Keratinocyte (primary cell): Measurements from ENCODE around the gene HS3ST3B1. TPM values are rescaled to one million over a fixed set of nuclear protein-coding genes. Genes with fewer than 3 reads are reported as not detected.

Experiments used
- DNase-seq: peaks from one replicate; pipeline ENCODE4 v3.0.0-alpha.2; 2011; ENCODE audit warnings: low read depth, missing footprints, low spot score
- FAIRE-seq: peaks from 2 replicates; lab custom pipeline; 2011; peaks lifted over from hg19 to GRCh38; lab: Jason Lieb, UNC
- H2AFZ ChIP-seq: 2 replicates; pipeline ENCODE4 v1.6.0; 2012; ENCODE audit warnings: low read length, control low read depth, inconsistent platforms; ENCODE audit not compliant: control insufficient read depth
- H3K27ac ChIP-seq: 2 replicates; pipeline ENCODE4 v1.5.1; 2011; ENCODE audit warnings: low read length; ENCODE audit not compliant: control insufficient read depth, insufficient read depth
- H3K27me3 ChIP-seq: 3 replicates; pipeline ENCODE4 v1.6.0; 2011; ENCODE audit warnings: low read length; ENCODE audit not compliant: control insufficient read depth, insufficient read depth; ENCODE audit errors: extremely low read depth
- H3K36me3 ChIP-seq, 2 experiments: 2 replicates in 1 of 2; 3 replicates in 1 of 2; pipeline ENCODE4 v1.5.1; 2011; ENCODE audit warnings: low read length in 2 of 2, mild to moderate bottlenecking in 1 of 2; ENCODE audit not compliant: control insufficient read depth in 2 of 2, insufficient read depth in 2 of 2; ENCODE audit errors: extremely low read depth in 1 of 2
- H3K4me1 ChIP-seq: 3 replicates; pipeline ENCODE4 v1.5.1; 2011; ENCODE audit warnings: low read length; ENCODE audit not compliant: control insufficient read depth, insufficient read depth; ENCODE audit errors: extremely low read depth
- H3K4me2 ChIP-seq: 3 replicates; pipeline ENCODE4 v1.6.0; 2011; ENCODE audit warnings: low read depth, low read length; ENCODE audit not compliant: control insufficient read depth, insufficient read depth; ENCODE audit errors: extremely low read depth
- H3K4me3 ChIP-seq, 3 experiments: fragments of 200-600 bp in 1 of 3; sonication (generic) in 1 of 3; 2 replicates in 2 of 3; 3 replicates in 1 of 3; pipeline ENCODE4 v1.5.1; 2011 to 2016; ENCODE audit warnings: low read length in 3 of 3, mild to moderate bottlenecking in 3 of 3, control low read depth in 2 of 3, inconsistent platforms in 1 of 3, low read depth in 1 of 3, mixed read lengths in 1 of 3, mixed run types in 1 of 3, moderate library complexity in 1 of 3; ENCODE audit not compliant: control insufficient read depth in 2 of 3, insufficient read depth in 2 of 3; ENCODE audit errors: extremely low read depth in 1 of 3
- H3K79me2 ChIP-seq: 2 replicates; pipeline ENCODE4 v1.6.0; 2012; ENCODE audit warnings: low read length; ENCODE audit not compliant: control insufficient read depth, insufficient read depth
- H3K9ac ChIP-seq: 3 replicates; pipeline ENCODE4 v1.6.0; 2011; ENCODE audit warnings: low read length; ENCODE audit not compliant: control insufficient read depth, insufficient read depth; ENCODE audit errors: extremely low read depth
- H3K9me1 ChIP-seq: 3 replicates; pipeline ENCODE4 v1.6.0; 2011; ENCODE audit warnings: low read length; ENCODE audit not compliant: control insufficient read depth, insufficient read depth; ENCODE audit errors: extremely low read depth
- H3K9me3 ChIP-seq: 2 replicates; pipeline ENCODE4 v1.5.1; 2012; ENCODE audit warnings: low read depth, low read length; ENCODE audit not compliant: control insufficient read depth
- H4K20me1 ChIP-seq: 3 replicates; pipeline ENCODE4 v1.6.0; 2011; ENCODE audit warnings: low read length; ENCODE audit not compliant: control insufficient read depth, insufficient read depth; ENCODE audit errors: extremely low read depth
- CTCF ChIP-seq, 3 experiments: IDR thresholded peaks in 1 of 3; conservative IDR thresholded peaks in 1 of 3; optimal IDR thresholded peaks in 1 of 3; 2 replicates in 2 of 3; 3 replicates in 1 of 3; pipeline versions ENCODE3 to v1.5.1; 2011; ENCODE audit warnings: low read length in 3 of 3, mild to moderate bottlenecking in 3 of 3, moderate library complexity in 2 of 3, control low read depth in 1 of 3, inconsistent platforms in 1 of 3; ENCODE audit not compliant: insufficient read depth in 2 of 3; ENCODE audit errors: extremely low read depth in 1 of 3
- EZH2 ChIP-seq: IDR thresholded peaks from one replicate; pipeline ENCODE4 v1.6.1; 2012; ENCODE audit warnings: inconsistent platforms, mild to moderate bottlenecking, low read length, moderate library complexity
- dilution Hi-C: fragments of 300-500 bp; cut with MboI; formaldehyde crosslinking; loops from one replicate; pipeline ENCODE4 v1.7.0; 2020; ENCODE audit warnings: low sequenced_read_pairs; ENCODE audit not compliant: extremely low pct_ligation_motif_present
- polyA plus RNA-seq, 5 experiments: library from polyadenylated mRNA; depleted of rRNA in 3 of 5; stranded (reverse) in 3 of 5; stranded (forward) in 1 of 5; unstranded in 1 of 5; fragments of >200 nt; gene quantifications; 1 replicate in 1 of 5; 2 replicates in 3 of 5; 3 replicates in 1 of 5; pipeline versions ENCODE4 v1.2.1 to v1.2.3, GENCODE V29; 2011 to 2012; ENCODE audit warnings: missing spikeins in 2 of 5, low read depth in 1 of 5, low replicate concordance in 1 of 5

HS3ST3B1 gene
- polyA plus RNA-seq, 1 donor (not counting 4 experiments of a cell fraction or from before 2014, with no cell fraction given) = 3.9 TPM

GRCh38 chr17:14329900-14330491 is 29.1 kb downstream of the HS3ST3B1 start:
- dilution Hi-C loops = no loop called here
- H3K4me1 ChIP-seq = no peaks in the 10 kb centered on the region
- TF ChIP-seq CTCF (optimal IDR thresholded peaks at IDR 0.05 in 1 of 3, IDR thresholded peaks at IDR 0.05 in 1 of 3, conservative IDR thresholded peaks at IDR 0.05 in 1 of 3; ENCODE audit: extremely low read depth in 1 of 3, insufficient read depth in 2 of 3, low read length in 3 of 3) (no peak), EZH2 (no peak)
- H4K20me1 ChIP-seq = no peaks in the 10 kb centered on the region
- no peak overlapping the region for H2AFZ ChIP-seq
- DNase-seq (no peak), FAIRE-seq (no peak)
- H3K9ac ChIP-seq = no peak overlapping the region
- no peak overlapping the region for H3K4me2 ChIP-seq
- H3K9me3 ChIP-seq = no peaks in the 10 kb centered on the region
- no peak overlapping the region for H3K27ac ChIP-seq
- no peaks in the 10 kb centered on the region for H3K27me3 ChIP-seq
- H3K4me3 ChIP-seq = no peak overlapping the region
- H3K36me3 ChIP-seq = no peaks in the 10 kb centered on the region
- no peaks in the 10 kb centered on the region for H3K9me1 ChIP-seq
- H3K79me2 ChIP-seq = peaks cover 12% of the 10 kb centered on the region

- H4K20me1 ChIP-seq = no peaks in the 10 kb centered on the region
- no peaks in the 10 kb centered on the region for H3K9me1 ChIP-seq
- no peaks in the 10 kb centered on the region for H3K27me3 ChIP-seq
- no peak for TF ChIP-seq EZH2
- TF ChIP-seq CTCF (optimal IDR thresholded peaks at IDR 0.05 in 1 of 3, IDR thresholded peaks at IDR 0.05 in 1 of 3, conservative IDR thresholded peaks at IDR 0.05 in 1 of 3; ENCODE audit: extremely low read depth in 1 of 3, insufficient read depth in 2 of 3, low read length in 3 of 3) = no peak
- no peak for DNase-seq
- no peaks in the 10 kb centered on the region for H3K36me3 ChIP-seq
- H3K4me2 ChIP-seq = no peak overlapping the region
- dilution Hi-C loops = no loop called here
- H3K9ac ChIP-seq = no peak overlapping the region
- H3K4me1 ChIP-seq = no peaks in the 10 kb centered on the region
- H3K9me3 ChIP-seq = no peaks in the 10 kb centered on the region
- FAIRE-seq = no peak
- peaks cover 12% of the 10 kb centered on the region for H3K79me2 ChIP-seq
- H2AFZ ChIP-seq = no peak overlapping the region
- H3K4me3 ChIP-seq = no peak overlapping the region
- H3K27ac ChIP-seq = no peak overlapping the region
These were observed 29.6 kb downstream of the HS3ST3B1 start for GRCh38 chr17:14330492-14330962.
